GM13977 (cell line): Measurements from ENCODE around the gene COPB2.

Source experiments
- DNase-seq: peaks from one replicate; pipeline ENCODE4 v3.0.0; 2012; ENCODE audit warnings: low spot score
- in situ Hi-C: fragments of 300-500 bp; cut with MboI; formaldehyde crosslinking; loops from one replicate; pipeline ENCODE4 v1.12.0; 2022; ENCODE audit warnings: low sequenced_read_pairs, low pct_unique_long_range_greater_than_20kb, mixed read lengths, inconsistent platforms; ENCODE audit not compliant: unreplicated experiment
- TF ChIP-seq, protein P1 (sequence below): IDR thresholded peaks from 2 replicates; pipeline ENCODE4 v1.5.1; 2012; ENCODE audit warnings: mild to moderate bottlenecking, control low read depth; ENCODE audit not compliant: insufficient read depth; ENCODE audit errors: extremely low read depth, missing control alignments

Gene COPB2

DNA sequence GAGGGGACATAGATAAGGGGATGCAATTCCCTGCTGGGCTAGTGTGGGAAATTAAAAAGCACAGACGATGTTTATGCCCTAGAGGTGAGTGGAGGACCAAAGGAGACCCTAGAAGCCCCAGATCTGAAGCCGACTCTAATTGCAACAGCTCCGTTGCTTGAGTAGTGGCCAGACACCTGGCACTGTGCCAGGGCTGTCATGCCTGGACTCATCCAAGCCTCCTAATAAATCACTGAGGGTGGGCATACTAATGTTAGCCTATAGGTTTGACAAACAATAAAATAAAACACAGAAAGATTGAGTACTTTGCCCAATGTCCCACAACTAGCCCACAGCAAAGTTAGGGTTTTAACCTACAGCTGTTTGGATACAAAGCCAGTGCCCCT is 71.0 kb downstream of the COPB2 start:
- in situ Hi-C loops = loop anchor here (25.0 kb wide), 1 partner anchor 381 kb away; the partner anchor contains the start of genes FOXL2 and FOXL2NB
- DNase-seq = no peak
- TF ChIP-seq, protein P1, sequence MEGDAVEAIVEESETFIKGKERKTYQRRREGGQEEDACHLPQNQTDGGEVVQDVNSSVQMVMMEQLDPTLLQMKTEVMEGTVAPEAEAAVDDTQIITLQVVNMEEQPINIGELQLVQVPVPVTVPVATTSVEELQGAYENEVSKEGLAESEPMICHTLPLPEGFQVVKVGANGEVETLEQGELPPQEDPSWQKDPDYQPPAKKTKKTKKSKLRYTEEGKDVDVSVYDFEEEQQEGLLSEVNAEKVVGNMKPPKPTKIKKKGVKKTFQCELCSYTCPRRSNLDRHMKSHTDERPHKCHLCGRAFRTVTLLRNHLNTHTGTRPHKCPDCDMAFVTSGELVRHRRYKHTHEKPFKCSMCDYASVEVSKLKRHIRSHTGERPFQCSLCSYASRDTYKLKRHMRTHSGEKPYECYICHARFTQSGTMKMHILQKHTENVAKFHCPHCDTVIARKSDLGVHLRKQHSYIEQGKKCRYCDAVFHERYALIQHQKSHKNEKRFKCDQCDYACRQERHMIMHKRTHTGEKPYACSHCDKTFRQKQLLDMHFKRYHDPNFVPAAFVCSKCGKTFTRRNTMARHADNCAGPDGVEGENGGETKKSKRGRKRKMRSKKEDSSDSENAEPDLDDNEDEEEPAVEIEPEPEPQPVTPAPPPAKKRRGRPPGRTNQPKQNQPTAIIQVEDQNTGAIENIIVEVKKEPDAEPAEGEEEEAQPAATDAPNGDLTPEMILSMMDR = no peak

DNA sequence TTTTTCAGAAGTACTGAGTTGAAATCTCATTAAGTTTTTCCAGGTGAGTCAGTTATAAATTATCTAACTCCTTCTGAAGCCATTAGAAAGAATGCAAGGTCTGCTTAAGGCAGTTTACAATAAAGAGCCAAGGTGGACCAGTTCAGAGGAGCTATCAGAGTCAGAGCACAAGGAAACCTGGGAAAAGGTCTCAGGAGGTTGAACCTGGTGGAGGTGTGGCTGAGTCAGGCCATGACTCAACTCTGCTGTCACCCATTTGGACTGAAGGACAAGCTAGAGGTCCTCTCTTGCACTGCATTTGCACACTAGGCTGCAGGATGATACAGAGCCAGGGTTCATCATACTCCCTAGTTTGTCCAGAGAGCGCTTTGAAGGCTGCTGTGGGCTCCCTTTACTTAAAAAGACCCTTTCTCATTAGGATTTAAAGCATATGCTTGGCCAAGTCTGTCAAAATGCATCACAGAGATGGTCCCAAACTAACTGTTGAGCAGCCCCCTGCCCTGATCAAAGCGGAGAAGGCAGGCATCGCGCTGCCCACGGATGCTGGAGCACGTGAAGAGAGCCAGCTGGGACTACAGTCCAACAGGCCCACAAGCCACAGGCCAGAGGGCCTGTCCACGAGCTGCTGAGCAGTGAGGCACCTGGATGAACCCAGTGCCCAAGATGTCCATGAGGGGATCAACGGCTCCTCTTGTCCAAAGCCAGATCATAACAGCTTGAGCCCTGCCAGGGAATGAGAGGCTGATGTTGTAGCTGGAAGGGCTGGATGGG is 71.6 kb downstream of the COPB2 start:
- in situ Hi-C loops = loop anchor here (25.0 kb wide), 1 partner anchor 381 kb away; the partner anchor contains the start of genes FOXL2 and FOXL2NB
- DNase-seq = no peak
- TF ChIP-seq, protein P1 = no peak

DNA sequence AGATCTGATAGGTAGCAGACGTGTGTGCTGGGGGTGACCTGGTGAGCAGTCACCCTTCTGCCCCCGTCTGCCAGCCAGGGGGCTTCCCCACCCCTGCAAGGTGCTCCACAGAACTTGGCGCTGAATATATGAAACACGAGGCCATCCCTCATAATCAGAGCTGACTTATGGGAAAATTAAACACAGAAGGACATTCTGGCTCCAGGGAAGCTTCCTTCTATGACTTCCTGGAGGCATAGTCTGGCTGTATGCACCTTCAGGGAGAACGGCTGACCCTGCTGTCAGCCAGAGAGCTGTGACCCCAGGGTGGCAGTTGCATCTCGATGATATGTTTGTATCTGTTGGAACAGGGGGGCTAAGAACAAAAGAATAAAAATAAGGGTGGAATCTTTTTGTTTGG is 72.2 kb downstream of the COPB2 start:
- no peak for DNase-seq
- TF ChIP-seq, protein P1 = no peak
- in situ Hi-C loops = loop anchor here (25.0 kb wide), 1 partner anchor 380 kb away; the partner anchor contains the start of genes FOXL2 and FOXL2NB

DNA sequence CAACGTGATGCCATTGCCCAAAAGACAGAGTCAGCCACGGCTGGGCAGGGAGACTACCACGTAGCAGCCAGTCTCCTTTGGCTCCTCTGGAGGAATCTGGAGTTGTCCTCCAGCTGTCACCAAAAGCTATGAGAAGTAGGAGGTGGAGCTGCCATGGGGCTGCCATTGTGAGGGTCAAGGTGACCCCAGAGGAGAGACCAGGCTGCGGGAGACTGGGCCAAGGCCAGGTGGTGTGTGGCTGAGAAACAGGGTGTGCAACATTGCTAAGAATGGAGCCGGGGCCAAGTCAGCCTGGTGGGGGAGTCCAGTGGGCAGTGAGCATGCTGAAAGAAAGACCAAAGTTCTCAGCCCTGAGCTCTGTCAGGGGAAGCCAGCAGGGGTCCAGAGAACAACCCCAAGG is 75.5 kb downstream of the COPB2 start:
- no peak for DNase-seq
- TF ChIP-seq, protein P1 = no peak
- in situ Hi-C loops = loop anchor here (25.0 kb wide), 1 partner anchor 377 kb away; the partner anchor contains the start of genes FOXL2 and FOXL2NB

DNA sequence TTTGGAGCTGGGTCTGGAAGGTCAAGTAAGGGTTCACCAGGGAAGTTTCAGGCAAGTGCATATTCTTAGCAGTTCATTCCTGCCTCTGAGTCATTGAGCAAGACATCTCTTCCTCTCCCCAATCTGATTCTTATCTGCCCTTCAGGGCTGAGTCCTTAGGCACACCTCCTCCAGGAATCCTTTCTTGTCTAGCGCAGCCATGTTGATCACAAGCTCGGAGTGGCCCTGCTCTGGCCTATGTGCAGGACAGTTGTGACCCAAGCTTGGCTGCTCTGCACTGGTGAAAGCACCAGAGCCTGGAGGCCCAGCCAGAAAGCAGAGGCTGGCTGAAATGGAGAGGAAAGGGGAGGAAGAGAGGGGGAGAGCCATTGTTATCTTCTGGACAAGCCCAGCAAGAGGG is 76.5 kb downstream of the COPB2 start:
- TF ChIP-seq, protein P1 = no peak
- no peak for DNase-seq
- in situ Hi-C loops = loop anchor here (25.0 kb wide), 1 partner anchor 376 kb away; the partner anchor contains the start of genes FOXL2 and FOXL2NB

DNA sequence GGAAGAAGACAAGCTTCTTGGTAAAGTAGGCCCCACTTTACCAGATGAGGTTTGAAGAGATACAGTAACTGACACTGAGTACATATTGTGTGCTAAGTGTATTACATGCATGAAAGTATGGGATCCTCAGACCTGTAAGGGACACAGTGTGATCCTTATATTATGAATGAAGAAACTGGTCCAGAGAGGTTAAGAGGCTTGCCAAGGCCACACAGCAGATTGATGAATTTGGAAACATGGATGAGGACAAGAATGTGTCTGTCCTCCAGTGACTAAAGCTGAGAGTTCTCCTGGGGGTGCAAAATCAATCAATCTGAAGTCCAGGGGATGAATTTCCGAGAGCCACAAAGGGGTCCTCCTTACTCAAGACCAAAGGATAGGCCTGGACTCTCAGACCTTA is 77.0 kb downstream of the COPB2 start:
- in situ Hi-C loops = loop anchor here (25.0 kb wide), 1 partner anchor 375 kb away; the partner anchor contains the start of genes FOXL2 and FOXL2NB
- no peak for DNase-seq
- TF ChIP-seq, protein P1 = no peak
